Measurements from ENCODE around the gene KRTAP3-3.

- TF ChIP-seq CTCF (IDR thresholded peaks at IDR 0.05) (no peak), POLR2AphosphoS5 (IDR thresholded peaks at IDR 0.05) (no peak), POLR2A (IDR thresholded peaks at IDR 0.05) (no peak)
Measured at GRCh38 chr17:40975516-40975915, 18.4 kb downstream of the KRTAP3-3 start.

All from prostate gland (tissue), 2 donors.